GM18519 (cell line): Measurements from ENCODE around the gene DYSF.

ENCODE experiments used
- ATAC-seq: cut with Tn5 transposase; IDR thresholded peaks from one replicate; pipeline ENCODE4 v1.9.1; 2021; ENCODE audit warnings: mild to moderate bottlenecking, moderate library complexity; ENCODE audit not compliant: unreplicated experiment, low FRiP score

DYSF gene

GRCh38 chr2:71609958-71610357 lies 156.6 kb downstream of the DYSF start:
- ATAC-seq: no peak

GRCh38 chr2:71610671-71611070 lies 157.3 kb downstream of the DYSF start:
- ATAC-seq: no peak

GRCh38 chr2:71611247-71611646 lies 157.9 kb downstream of the DYSF start:
- ATAC-seq: no peak

- no peak for ATAC-seq
Observed at GRCh38 chr2:71611781-71612527, 158.6 kb downstream of the DYSF start.

GRCh38 chr2:71612581-71613402 lies 159.4 kb downstream of the DYSF start:
- no peak for ATAC-seq

GRCh38 chr2:71613403-71613952 lies 160.1 kb downstream of the DYSF start:
- ATAC-seq: no peak

- no peak for ATAC-seq
Observed at GRCh38 chr2:71613953-71614925, 160.9 kb downstream of the DYSF start.

- ATAC-seq: no peak
Observed at GRCh38 chr2:71614976-71615766, 161.8 kb downstream of the DYSF start.

GRCh38 chr2:71615767-71616730 lies 162.7 kb downstream of the DYSF start:
- ATAC-seq: no peak

- ATAC-seq: no peak
Observed at GRCh38 chr2:71617266-71617665, 163.9 kb downstream of the DYSF start.

GRCh38 chr2:71618327-71619113 lies 165.2 kb downstream of the DYSF start:
- no peak for ATAC-seq

GRCh38 chr2:71619230-71619741 lies 165.9 kb downstream of the DYSF start:
- no peak for ATAC-seq

GRCh38 chr2:71620116-71620515 lies 166.8 kb downstream of the DYSF start:
- no peak for ATAC-seq

GRCh38 chr2:71620851-71621251 lies 167.5 kb downstream of the DYSF start:
- ATAC-seq: no peak

GRCh38 chr2:71629273-71629672 lies 175.9 kb downstream of the DYSF start:
- ATAC-seq: no peak

- no peak for ATAC-seq
Observed at GRCh38 chr2:71629771-71630453, 176.6 kb downstream of the DYSF start.
